Panc1 (cell line): Measurements from ENCODE around the gene FUCA2.

ENCODE experiments used
- CTCF ChIP-seq: fragments of 450-650 bp; IDR thresholded peaks from 2 replicates; pipeline ENCODE4 v1.5.1; 2017; ENCODE audit warnings: mild to moderate bottlenecking
- POLR2AphosphoS5 ChIP-seq: IDR thresholded peaks from 2 replicates; pipeline ENCODE4 v1.6.1; 2012; ENCODE audit warnings: mild to moderate bottlenecking, low read depth, low read length, moderate library complexity
- SIN3A ChIP-seq: IDR thresholded peaks from 2 replicates; pipeline ENCODE4 v1.6.1; 2012; ENCODE audit warnings: low read depth, mild to moderate bottlenecking, low read length, moderate library complexity, borderline replicate concordance; ENCODE audit not compliant: insufficient read depth

- peak; percentile 55 for TF ChIP-seq CTCF
- TF ChIP-seq POLR2AphosphoS5 = no peak
- TF ChIP-seq SIN3A = no peak
Measured at GRCh38 chr6:143529095-143529494, 17.6 kb upstream of the FUCA2 start.
